GM12878 (cell line): ENCODE data around the gene FBXW9. TPM values are rescaled to one million over a fixed set of nuclear protein-coding genes. Genes with fewer than 3 reads are reported as not detected.

Source experiments
- ATF2 ChIP-seq: IDR thresholded peaks from 2 replicates; pipeline ENCODE4 v1.6.1; 2012; ENCODE audit warnings: low read length, inconsistent platforms
- ATF7 ChIP-seq: fragments of 450-650 bp; IDR thresholded peaks from 2 replicates; pipeline ENCODE4 v1.6.1; 2016; ENCODE audit warnings: low read depth, mild to moderate bottlenecking
- CEBPZ ChIP-seq: fragments of 150-350 bp; IDR thresholded peaks from 2 replicates; pipeline ENCODE4 v1.6.1; 2016; ENCODE audit warnings: low read depth, low read length
- CHD4 ChIP-seq: fragments of 200-600 bp; sonication (generic); IDR thresholded peaks from 2 replicates; pipeline ENCODE4 v1.6.1; 2016; ENCODE audit warnings: mild to moderate bottlenecking
- EP300 ChIP-seq, 2 experiments: fragments of 150-350 bp in 1 of 2; IDR thresholded peaks; 2 replicates each; pipeline ENCODE4 v1.6.1; 2011 to 2012; ENCODE audit warnings: low read depth in 2 of 2, low read length in 2 of 2, borderline replicate concordance in 1 of 2, improper control_type of control experiment in 1 of 2, inconsistent platforms in 1 of 2; ENCODE audit not compliant: control insufficient read depth in 1 of 2
- LARP7 ChIP-seq: fragments of 450-650 bp; IDR thresholded peaks from 2 replicates; pipeline ENCODE4 v1.6.1; 2017; ENCODE audit warnings: mild to moderate bottlenecking
- MTA2 ChIP-seq: fragments of 450-650 bp; IDR thresholded peaks from 2 replicates; pipeline ENCODE4 v1.6.1; 2016; ENCODE audit warnings: low read depth, mild to moderate bottlenecking, moderate library complexity
- PKNOX1 ChIP-seq: fragments of 450-650 bp; IDR thresholded peaks from 2 replicates; pipeline ENCODE4 v1.6.1; 2016; ENCODE audit warnings: mild to moderate bottlenecking
- RAD51 ChIP-seq: fragments of 450-650 bp; IDR thresholded peaks from 2 replicates; pipeline ENCODE4 v1.6.1; 2016; ENCODE audit warnings: moderate library complexity, mild to moderate bottlenecking, inconsistent platforms
- RELB ChIP-seq: fragments of 450-650 bp; IDR thresholded peaks from 2 replicates; pipeline ENCODE4 v1.6.1; 2017; ENCODE audit warnings: low read depth, mild to moderate bottlenecking, moderate library complexity
- RUNX3 ChIP-seq: IDR thresholded peaks from 2 replicates; pipeline ENCODE4 v1.6.1; 2012; ENCODE audit warnings: low read length, inconsistent platforms
- SMC3 ChIP-seq: IDR thresholded peaks from 2 replicates; pipeline ENCODE4 v1.6.1; 2011; ENCODE audit warnings: low read length, improper control_type of control experiment, borderline replicate concordance
- SPI1 ChIP-seq: IDR thresholded peaks from 2 replicates; pipeline ENCODE4 v1.6.1; 2011; ENCODE audit warnings: low read depth, mild to moderate bottlenecking, low read length, moderate library complexity, borderline replicate concordance; ENCODE audit not compliant: insufficient read depth
- ZNF207 ChIP-seq: fragments of 450-650 bp; IDR thresholded peaks from 2 replicates; pipeline ENCODE4 v1.6.1; 2014; ENCODE audit warnings: antibody characterized with exemption, mild to moderate bottlenecking, borderline replicate concordance
- ZNF274 ChIP-seq: IDR thresholded peaks from one replicate; pipeline ENCODE4 v1.8.0; 2011; ENCODE audit not compliant: insufficient read length, insufficient read depth
- polyA plus RNA-seq, 11 experiments: library from polyadenylated mRNA; depleted of rRNA in 4 of 11; unstranded in 6 of 11; stranded (reverse) in 5 of 11; fragments of >200 nt; fragmentation: Nextera tagmentation in 4 of 11; fragmentation: Illumina TruSeq in 1 of 11; extraction: Ambion mirVana in 4 of 11; extraction: Trizol in 1 of 11; gene quantifications; 1 replicate in 1 of 11; 2 replicates in 10 of 11; pipeline versions ENCODE4 v1.2.1 to v1.2.3, GENCODE V29; 2011 to 2016; ENCODE audit warnings: inconsistent platforms in 2 of 11, missing spikeins in 2 of 11, low read depth in 1 of 11
- total RNA-seq, 4 experiments: library from RNA; depleted of rRNA in 3 of 4; stranded (reverse); fragments of >200 nt in 3 of 4; fragmentation: Illumina TruSeq in 1 of 4; extraction: Trizol in 1 of 4; gene quantifications; 2 replicates each; pipeline versions ENCODE4 v1.2.1 to v1.2.3, GENCODE V29; 2013 to 2021
- TF ChIP-seq, protein P1 (sequence below): fragments of 450-650 bp; formaldehyde crosslinking; IDR thresholded peaks from 2 replicates; pipeline ENCODE4 v1.4.0; 2022; ENCODE audit warnings: mild to moderate bottlenecking, moderate library complexity

FBXW9 gene
- total and polyA plus RNA-seq, 10 of the 15 experiments (the other 5 are each of a cell fraction or from before 2014, with no cell fraction given), result 0.21 to 14.8 (median 7.3) TPM

DNA sequence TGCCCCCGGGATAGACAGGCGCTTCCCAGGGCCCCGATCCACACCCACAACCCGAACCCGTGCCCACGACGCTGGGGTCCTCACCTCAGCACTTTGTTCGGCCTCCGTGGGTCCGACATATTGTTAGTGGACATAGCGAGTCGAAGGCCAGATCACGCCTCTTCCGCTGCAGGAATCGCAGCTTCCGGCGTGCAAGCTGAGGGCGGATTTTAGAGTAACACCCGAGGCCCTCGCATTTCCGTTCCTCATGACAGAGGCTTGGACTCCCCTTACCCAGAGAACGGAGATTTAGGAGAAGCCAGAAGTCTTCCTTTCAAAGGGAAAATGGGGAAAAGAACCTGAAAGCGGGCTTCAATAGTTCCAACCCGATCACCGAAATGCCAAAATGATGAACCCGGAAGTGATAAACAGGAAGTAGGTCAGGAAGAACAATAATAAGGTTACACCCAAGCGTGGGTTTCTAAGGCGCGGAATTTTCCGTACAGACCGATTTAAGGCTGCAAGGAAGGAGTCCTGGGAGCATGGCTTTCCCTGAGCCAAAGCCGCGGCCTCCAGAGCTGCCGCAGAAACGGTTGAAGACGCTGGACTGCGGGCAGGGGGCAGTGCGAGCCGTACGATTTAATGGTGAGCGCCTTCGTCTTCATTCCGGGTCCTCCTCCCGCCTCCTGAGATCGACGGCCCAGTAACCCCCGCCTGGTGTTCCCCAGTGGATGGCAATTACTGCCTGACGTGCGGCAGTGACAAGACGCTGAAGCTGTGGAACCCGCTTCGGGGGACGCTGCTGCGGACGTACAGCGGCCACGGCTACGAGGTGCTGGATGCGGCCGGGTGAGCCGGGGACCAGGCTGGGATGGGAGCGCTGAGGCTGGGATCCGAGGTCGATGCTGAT lies 26.9 kb downstream of the FBXW9 start (continued):
- TF ChIP-seq SPI1 (no peak), RELB (peak; percentile 99), CEBPZ (no peak), SMC3 (no peak; the same call in 1 of the 2 replicates), CHD4 (no peak), MTA2 (peak; percentile 93), RUNX3 (peak; percentile 64), LARP7 (peak; percentile 67), RAD51 (peak; percentile 64), ATF7 (peak; percentile 79), ATF2 (peak; percentile 68), ZNF207 (peak; percentile 95), ZNF274 (no peak), EP300 (IDR thresholded peaks at IDR 0.05; ENCODE audit: borderline replicate concordance in 1 of 2, control insufficient read depth in 1 of 2, low read depth in 2 of 2, low read length in 2 of 2) (no peak), PKNOX1 (peak; percentile 83)
- TF ChIP-seq, protein P1, sequence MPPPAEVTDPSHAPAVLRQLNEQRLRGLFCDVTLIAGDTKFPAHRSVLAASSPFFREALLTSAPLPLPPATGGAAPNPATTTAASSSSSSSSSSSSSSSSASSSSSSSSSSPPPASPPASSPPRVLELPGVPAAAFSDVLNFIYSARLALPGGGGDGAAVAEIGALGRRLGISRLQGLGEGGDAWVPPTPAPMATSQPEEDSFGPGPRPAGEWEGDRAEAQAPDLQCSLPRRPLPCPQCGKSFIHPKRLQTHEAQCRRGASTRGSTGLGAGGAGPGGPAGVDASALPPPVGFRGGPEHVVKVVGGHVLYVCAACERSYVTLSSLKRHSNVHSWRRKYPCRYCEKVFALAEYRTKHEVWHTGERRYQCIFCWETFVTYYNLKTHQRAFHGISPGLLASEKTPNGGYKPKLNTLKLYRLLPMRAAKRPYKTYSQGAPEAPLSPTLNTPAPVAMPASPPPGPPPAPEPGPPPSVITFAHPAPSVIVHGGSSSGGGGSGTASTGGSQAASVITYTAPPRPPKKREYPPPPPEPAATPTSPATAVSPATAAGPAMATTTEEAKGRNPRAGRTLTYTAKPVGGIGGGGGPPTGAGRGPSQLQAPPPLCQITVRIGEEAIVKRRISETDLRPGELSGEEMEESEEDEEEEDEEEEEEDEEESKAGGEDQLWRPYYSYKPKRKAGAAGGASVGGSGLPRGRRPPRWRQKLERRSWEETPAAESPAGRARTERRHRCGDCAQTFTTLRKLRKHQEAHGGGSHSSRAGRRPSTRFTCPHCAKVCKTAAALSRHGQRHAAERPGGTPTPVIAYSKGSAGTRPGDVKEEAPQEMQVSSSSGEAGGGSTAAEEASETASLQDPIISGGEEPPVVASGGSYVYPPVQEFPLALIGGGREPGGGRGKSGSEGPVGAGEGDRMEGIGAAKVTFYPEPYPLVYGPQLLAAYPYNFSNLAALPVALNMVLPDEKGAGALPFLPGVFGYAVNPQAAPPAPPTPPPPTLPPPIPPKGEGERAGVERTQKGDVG (CRISPR knock-in tag), result no peak
